Measurements from ENCODE around the gene STXBP6.

GRCh38 chr14:25026476-25027137, 23.3 kb downstream of the STXBP6 start:
- TF ChIP-seq, protein P1, sequence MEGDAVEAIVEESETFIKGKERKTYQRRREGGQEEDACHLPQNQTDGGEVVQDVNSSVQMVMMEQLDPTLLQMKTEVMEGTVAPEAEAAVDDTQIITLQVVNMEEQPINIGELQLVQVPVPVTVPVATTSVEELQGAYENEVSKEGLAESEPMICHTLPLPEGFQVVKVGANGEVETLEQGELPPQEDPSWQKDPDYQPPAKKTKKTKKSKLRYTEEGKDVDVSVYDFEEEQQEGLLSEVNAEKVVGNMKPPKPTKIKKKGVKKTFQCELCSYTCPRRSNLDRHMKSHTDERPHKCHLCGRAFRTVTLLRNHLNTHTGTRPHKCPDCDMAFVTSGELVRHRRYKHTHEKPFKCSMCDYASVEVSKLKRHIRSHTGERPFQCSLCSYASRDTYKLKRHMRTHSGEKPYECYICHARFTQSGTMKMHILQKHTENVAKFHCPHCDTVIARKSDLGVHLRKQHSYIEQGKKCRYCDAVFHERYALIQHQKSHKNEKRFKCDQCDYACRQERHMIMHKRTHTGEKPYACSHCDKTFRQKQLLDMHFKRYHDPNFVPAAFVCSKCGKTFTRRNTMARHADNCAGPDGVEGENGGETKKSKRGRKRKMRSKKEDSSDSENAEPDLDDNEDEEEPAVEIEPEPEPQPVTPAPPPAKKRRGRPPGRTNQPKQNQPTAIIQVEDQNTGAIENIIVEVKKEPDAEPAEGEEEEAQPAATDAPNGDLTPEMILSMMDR (IDR thresholded peaks at IDR 0.05; ENCODE audit: insufficient read depth, low read length, poor library complexity, severe bottlenecking): no peak
- TF ChIP-seq EZH2phosphoT487 (conservative IDR thresholded peaks at IDR 0.05; ENCODE audit: low read length): no peak

All from SU-DHL-6 (cell line).